HepG2 (cell line): Measurements from ENCODE around the gene LPO. TPM values are rescaled to one million over a fixed set of nuclear protein-coding genes. Genes with fewer than 3 reads are reported as not detected.

ENCODE experiments used
- ATAC-seq: fragments of 200-7000 bp; cut with Tn5 transposase; 3 replicates; pipeline ENCODE4 v1.9.1; 2020; ENCODE audit warnings: mild to moderate bottlenecking, moderate library complexity
- BruUV-seq: library from RNA; stranded (reverse); fragments of 400-500 nt; replicated peaks from 2 replicates; lab custom pipeline; 2021; lab: Mats Ljungman, UMichigan
- CTCF ChIA-PET: fragments of 300-600 bp; formaldehyde crosslinking; extraction: SDS; loops from one replicate; lab custom pipeline; 2021; ENCODE audit warnings: low total read pairs, inconsistent platforms, low intra/inter-chr PET ratio; lab: Yijun Ruan, JAX
- POLR2A ChIA-PET: fragments of 350-600 bp; sonication (Branson Sonifier 250); formaldehyde crosslinking; loops from one replicate; lab custom pipeline; 2020; ENCODE audit warnings: antibody characterized with exemption, inconsistent platforms; lab: Yijun Ruan, JAX
- DNase-seq: peaks from one replicate; pipeline ENCODE4 v3.0.0-alpha.2; 2015; ENCODE audit warnings: low spot score
- FAIRE-seq: peaks from 3 replicates; lab custom pipeline; 2011; peaks lifted over from hg19 to GRCh38; lab: Jason Lieb, UNC
- H2AFZ ChIP-seq: one replicate; pipeline ENCODE4 v1.6.1; 2011; ENCODE audit warnings: low read length, inconsistent platforms
- H3K27ac ChIP-seq: fragments of 300-600 bp; 3 replicates; pipeline ENCODE4 v1.8.0; 2011; ENCODE audit warnings: mixed run types, mild to moderate bottlenecking, mixed read lengths, low read length, inconsistent platforms; ENCODE audit not compliant: insufficient read depth; ENCODE audit errors: extremely low read length
- H3K27me3 ChIP-seq, 2 experiments: fragments of 200-600 bp in 1 of 2; 2 replicates in 1 of 2; 3 replicates in 1 of 2; pipeline versions ENCODE4 v1.6.0 to v1.8.0; 2011; ENCODE audit warnings: low read length in 2 of 2, mild to moderate bottlenecking in 2 of 2, moderate library complexity in 2 of 2, inconsistent platforms in 1 of 2; ENCODE audit not compliant: insufficient read depth in 2 of 2, control insufficient read depth in 1 of 2
- H3K36me3 ChIP-seq, 2 experiments: fragments of 200-600 bp in 1 of 2; replicated peaks in 1 of 2; 2 replicates in 1 of 2; 3 replicates in 1 of 2; pipeline versions ENCODE4 v1.5.1 to v1.8.0; 2011; ENCODE audit warnings: low read length in 2 of 2, inconsistent platforms in 1 of 2; ENCODE audit not compliant: insufficient read depth in 2 of 2, control insufficient read depth in 1 of 2
- H3K4me1 ChIP-seq: 2 replicates; pipeline ENCODE4 v1.5.1; 2012; ENCODE audit warnings: low read length, inconsistent platforms; ENCODE audit not compliant: insufficient read depth
- H3K4me2 ChIP-seq: 2 replicates; pipeline ENCODE4 v1.6.0; 2011; ENCODE audit warnings: low read depth, low read length, inconsistent platforms
- H3K4me3 ChIP-seq, 3 experiments: fragments of 200-600 bp in 1 of 3; sonication (generic), shearing (Covaris generic) in 1 of 3; replicated peaks in 1 of 3; 2 replicates each; pipeline ENCODE4 v1.5.1; 2011 to 2016; ENCODE audit warnings: low read length in 3 of 3, inconsistent platforms in 2 of 3, low read depth in 2 of 3, mild to moderate bottlenecking in 2 of 3, control low read depth in 1 of 3, mixed read lengths in 1 of 3; ENCODE audit not compliant: insufficient read depth in 1 of 3
- H3K79me2 ChIP-seq: one replicate; pipeline ENCODE4 v1.6.1; 2011; ENCODE audit warnings: low read length, inconsistent platforms; ENCODE audit not compliant: insufficient read depth
- H3K9ac ChIP-seq: 2 replicates; pipeline ENCODE4 v1.6.0; 2011; ENCODE audit warnings: mild to moderate bottlenecking, low read depth, low read length, inconsistent platforms; ENCODE audit not compliant: insufficient read depth
- H3K9me3 ChIP-seq: 2 replicates; pipeline ENCODE4 v1.5.1; 2012; ENCODE audit warnings: mild to moderate bottlenecking, low read length
- H4K20me1 ChIP-seq: 2 replicates; pipeline ENCODE4 v1.6.0; 2011; ENCODE audit warnings: inconsistent platforms, mild to moderate bottlenecking, low read length, moderate library complexity; ENCODE audit not compliant: insufficient read depth
- CBX2 ChIP-seq, 2 experiments: fragments of 200-600 bp in 1 of 2; sonication (generic); formaldehyde crosslinking in 1 of 2; IDR thresholded peaks; 2 replicates each; pipeline versions ENCODE4 v1.7.0 to v1.8.1; 2018 to 2022; ENCODE audit warnings: low read depth in 2 of 2, low read length in 1 of 2, mild to moderate bottlenecking in 1 of 2, missing genetic modification reagents in 1 of 2
- MED8 ChIP-seq: sonication (generic); formaldehyde crosslinking; IDR thresholded peaks from 2 replicates; pipeline ENCODE4 v1.8.1; 2023; ENCODE audit warnings: mild to moderate bottlenecking, missing genetic modification reagents; ENCODE audit not compliant: insufficient replicate concordance
- NFRKB ChIP-seq: fragments of 450-650 bp; IDR thresholded peaks from 2 replicates; pipeline ENCODE4 v1.6.1; 2017
- SAFB2 ChIP-seq: sonication (generic); formaldehyde crosslinking; IDR thresholded peaks from 2 replicates; pipeline ENCODE4 v1.5.1; 2020; ENCODE audit warnings: missing genetic modification reagents, low read depth, mild to moderate bottlenecking, borderline replicate concordance
- ZNF589 ChIP-seq: sonication (generic); formaldehyde crosslinking; conservative IDR thresholded peaks from 2 replicates; pipeline ENCODE4 v1.8.0; 2022; ENCODE audit warnings: mild to moderate bottlenecking, moderate library complexity, missing genetic modification reagents
- WGBS: methylation state at CpG from one replicate; pipeline ENCODE4 v1.1.6; 2017; ENCODE audit warnings: low lambda C conversion rate; 5-methylcytosine and 5-hydroxymethylcytosine counted together
- in situ Hi-C: cut with HindIII; loops from 2 replicates; pipeline ENCODE4 v1.10.0; 2017; ENCODE audit warnings: low pct_unique_long_range_greater_than_20kb; ENCODE audit not compliant: extremely low pct_ligation_motif_present
- intact Hi-C: fragments of 100-400 bp; cut with micrococcal nuclease; formaldehyde crosslinking; loops from one replicate; pipeline ENCODE4 v1.10.0; 2022; ENCODE audit not compliant: unreplicated experiment
- polyA plus RNA-seq, 8 experiments: library from polyadenylated mRNA; depleted of rRNA in 3 of 8; stranded (reverse) in 7 of 8; unstranded in 1 of 8; fragments of >200 nt; fragmentation: Illumina TruSeq in 4 of 8; extraction: Trizol in 4 of 8; gene quantifications; 2 replicates each; pipeline versions ENCODE4 v1.2.1 to v1.2.3, GENCODE V29; 2011 to 2016; ENCODE audit warnings: low read depth in 4 of 8, missing spikeins in 1 of 8, mixed read lengths in 1 of 8; ENCODE audit not compliant: insufficient read depth in 1 of 8
- total RNA-seq, 5 experiments: library from RNA; depleted of rRNA; stranded (reverse); fragments of >200 nt; fragmentation: Illumina TruSeq; extraction: Trizol; gene quantifications; 2 replicates each; pipeline ENCODE4 v1.2.3, GENCODE V29; 2016; ENCODE audit warnings: low read depth in 1 of 5

Gene LPO
- total and polyA plus RNA-seq, 2 of the 13 experiments (the other 11 are each of a cell fraction or from before 2014, with no cell fraction given): not detected

- TF ChIP-seq NFRKB: no peak
- no peak for TF ChIP-seq CBX2 (IDR thresholded peaks at IDR 0.05; ENCODE audit: low read depth, low read length)
- no peak for TF ChIP-seq CBX2 (CRISPR knock-in tag; IDR thresholded peaks at IDR 0.05; ENCODE audit: low read depth)
- no peak for TF ChIP-seq ZNF589 (CRISPR knock-in tag)
- no peak for TF ChIP-seq MED8
Observed at GRCh38 chr17:58301504-58302150, 63.2 kb downstream of the LPO start (continued).

GRCh38 chr17:58302171-58302918 lies 64.0 kb downstream of the LPO start:
- H3K36me3 ChIP-seq: no peaks in the 10 kb centered on the region
- ATAC-seq: no peak
- no peak overlapping the region for H3K4me2 ChIP-seq
- H3K4me3 ChIP-seq: no peak overlapping the region
- H4K20me1 ChIP-seq: no peaks in the 10 kb centered on the region
- intact Hi-C loops: no loop called here
- no peaks in the 10 kb centered on the region for H3K79me2 ChIP-seq
- H3K9ac ChIP-seq: no peak overlapping the region
- no TSS peak for BruUV-seq
- H2AFZ ChIP-seq: no peak overlapping the region
- no peak for DNase-seq
- H3K27ac ChIP-seq: no peak overlapping the region
- in situ Hi-C loops: no loop called here
- POLR2A ChIA-PET: no interaction called here
- peaks cover 11 to 50% of the 10 kb centered on the region in 2 experiments; a peak in 4 of 5 replicates for H3K27me3 ChIP-seq
- no peaks in the 10 kb centered on the region for H3K9me3 ChIP-seq
- no peak for TF ChIP-seq SAFB2 (CRISPR knock-in tag)
- CTCF ChIA-PET: no interaction called here
- FAIRE-seq: no peak
- 44% methylated on average over 5 of the region's 9 CpGs for WGBS
- no peaks in the 10 kb centered on the region for H3K4me1 ChIP-seq
